IMR-90 (cell line): ENCODE data around the gene CELSR1. TPM values are rescaled to one million over a fixed set of nuclear protein-coding genes. Genes with fewer than 3 reads are reported as not detected.

Experiments used
- ATAC-seq: fragments of 200-7000 bp; cut with Tn5 transposase; 2 replicates; pipeline ENCODE4 v1.9.1; 2020; ENCODE audit warnings: low read depth, mild to moderate bottlenecking, moderate library complexity
- BruUV-seq: library from RNA; stranded (reverse); fragments of 400-500 nt; replicated peaks from 2 replicates; lab custom pipeline; 2021; lab: Mats Ljungman, UMichigan
- CTCF ChIA-PET: fragments of 300-600 bp; formaldehyde crosslinking; extraction: SDS; loops from one replicate; lab custom pipeline; 2021; ENCODE audit warnings: antibody characterized with exemption; lab: Yijun Ruan, JAX
- POLR2A ChIA-PET: fragments of 300-600 bp; sonication (Branson Sonifier 250); formaldehyde crosslinking; loops from one replicate; lab custom pipeline; 2022; ENCODE audit warnings: antibody characterized with exemption; ENCODE audit not compliant: unreplicated experiment; lab: Charles Lee
- DNase-seq: peaks from one replicate; pipeline ENCODE4 v3.0.0; 2013
- H2AFZ ChIP-seq: replicated peaks from 2 replicates; pipeline ENCODE3; 2013; ENCODE audit warnings: low read length, mild to moderate bottlenecking; ENCODE audit not compliant: poor library complexity
- H2AK5ac ChIP-seq: 2 replicates; pipeline ENCODE4 v1.6.1; 2013; ENCODE audit warnings: low read depth, low read length, inconsistent platforms
- H2AK9ac ChIP-seq: replicated peaks from 2 replicates; pipeline ENCODE3; 2013; ENCODE audit warnings: mild to moderate bottlenecking, low read depth, low read length, moderate library complexity; ENCODE audit not compliant: poor library complexity
- H2BK120ac ChIP-seq: 2 replicates; pipeline ENCODE4 v1.6.1; 2013; ENCODE audit warnings: low read depth, low read length, inconsistent platforms
- H2BK15ac ChIP-seq: 3 replicates; pipeline ENCODE4 v1.6.1; 2013; ENCODE audit warnings: low read depth, low read length, inconsistent platforms
- H2BK20ac ChIP-seq: 2 replicates; pipeline ENCODE4 v1.6.1; 2013; ENCODE audit warnings: low read depth, mild to moderate bottlenecking, inconsistent platforms, low read length, moderate library complexity
- H2BK5ac ChIP-seq: 2 replicates; pipeline ENCODE4 v1.6.1; 2013; ENCODE audit warnings: mild to moderate bottlenecking, low read depth, low read length, inconsistent platforms; ENCODE audit not compliant: poor library complexity, severe bottlenecking
- H3K14ac ChIP-seq: replicated peaks from 2 replicates; pipeline ENCODE4 v1.6.1; 2013; ENCODE audit warnings: low read depth, low read length, inconsistent platforms
- H3K18ac ChIP-seq: 2 replicates; pipeline ENCODE4 v1.6.1; 2013; ENCODE audit warnings: low read depth, low read length, control low read depth
- H3K23ac ChIP-seq: 2 replicates; pipeline ENCODE4 v1.6.1; 2013; ENCODE audit warnings: low read depth, low read length, inconsistent platforms
- H3K27ac ChIP-seq: 2 replicates; pipeline ENCODE4 v1.5.1; 2013; ENCODE audit warnings: mild to moderate bottlenecking, control low read depth, low read length; ENCODE audit not compliant: insufficient read depth
- H3K27me3 ChIP-seq: 2 replicates; pipeline ENCODE4 v1.6.1; 2013; ENCODE audit warnings: low read length; ENCODE audit not compliant: control insufficient read depth, insufficient read depth
- H3K36me3 ChIP-seq: 2 replicates; pipeline ENCODE4 v1.6.1; 2013; ENCODE audit warnings: low read length, mixed read lengths; ENCODE audit not compliant: control insufficient read depth, insufficient read depth
- H3K4ac ChIP-seq: 2 replicates; pipeline ENCODE4 v1.6.1; 2013; ENCODE audit warnings: low read depth, low read length, inconsistent platforms
- H3K4me1 ChIP-seq: 2 replicates; pipeline ENCODE4 v1.6.1; 2013; ENCODE audit warnings: low read length, mixed read lengths; ENCODE audit not compliant: control insufficient read depth, insufficient read depth
- H3K4me2 ChIP-seq: 2 replicates; pipeline ENCODE4 v1.6.1; 2013; ENCODE audit warnings: low read depth, mild to moderate bottlenecking, control low read depth, low read length, moderate library complexity
- H3K4me3 ChIP-seq: 2 replicates; pipeline ENCODE4 v1.5.1; 2013; ENCODE audit warnings: low read depth, mild to moderate bottlenecking, control low read depth, low read length, moderate library complexity; ENCODE audit not compliant: insufficient read depth
- H3K56ac ChIP-seq: 2 replicates; pipeline ENCODE4 v1.6.1; 2013; ENCODE audit warnings: low read length, inconsistent platforms; ENCODE audit not compliant: insufficient read depth; ENCODE audit errors: extremely low read depth
- H3K79me1 ChIP-seq, 2 experiments: 2 replicates each; pipeline ENCODE4 v1.6.1; 2013; ENCODE audit warnings: low read length in 2 of 2, inconsistent platforms in 1 of 2, low read depth in 1 of 2
- H3K9ac ChIP-seq: 2 replicates; pipeline ENCODE4 v1.6.1; 2013; ENCODE audit warnings: low read depth, low read length, control low read depth
- H3K9me1 ChIP-seq: 2 replicates; pipeline ENCODE4 v1.6.1; 2013; ENCODE audit warnings: low read length, inconsistent platforms; ENCODE audit not compliant: insufficient read depth
- H3K9me3 ChIP-seq: 2 replicates; pipeline ENCODE4 v1.6.1; 2013; ENCODE audit warnings: low read length; ENCODE audit not compliant: control insufficient read depth, insufficient read depth
- H4K20me1 ChIP-seq: 2 replicates; pipeline ENCODE4 v1.6.1; 2013; ENCODE audit warnings: low read length, inconsistent platforms; ENCODE audit not compliant: insufficient read depth
- H4K5ac ChIP-seq: 2 replicates; pipeline ENCODE4 v1.6.1; 2013; ENCODE audit warnings: mild to moderate bottlenecking, low read depth, low read length, control low read depth
- H4K8ac ChIP-seq, 2 experiments: 2 replicates each; pipeline ENCODE4 v1.6.1; 2013; ENCODE audit warnings: low read depth in 2 of 2, low read length in 2 of 2, control low read depth in 1 of 2, inconsistent platforms in 1 of 2
- H4K91ac ChIP-seq: 2 replicates; pipeline ENCODE4 v1.6.1; 2013; ENCODE audit warnings: low read depth, low read length, inconsistent platforms; ENCODE audit not compliant: insufficient read depth
- CEBPB ChIP-seq: IDR thresholded peaks from 2 replicates; pipeline ENCODE4 v1.6.1; 2012; ENCODE audit warnings: low read depth, low read length, improper control_type of control experiment
- MXI1 ChIP-seq: IDR thresholded peaks from 2 replicates; pipeline ENCODE4 v1.6.1; 2012; ENCODE audit warnings: low read depth, mild to moderate bottlenecking, low read length, moderate library complexity, borderline replicate concordance
- WGBS, 2 experiments: methylation state at CpG; one replicate each; pipeline versions ENCODE4 v1.1.5 to v1.1.7; 2013; ENCODE audit warnings: missing lambda C conversion rate in 2 of 2; ENCODE audit not compliant: insufficient read length in 1 of 2; ENCODE audit errors: extremely low coverage in 2 of 2; 5-methylcytosine and 5-hydroxymethylcytosine counted together
- dilution Hi-C: fragments of 300-500 bp; cut with HindIII; formaldehyde crosslinking; loops from one replicate; pipeline ENCODE4 v1.14.3; 2018; ENCODE audit warnings: low sequenced_read_pairs; ENCODE audit not compliant: unreplicated experiment
- in situ Hi-C: fragments of 300-500 bp; cut with MboI; formaldehyde crosslinking; loops from 3 replicates; pipeline ENCODE4 v1.14.3; 2019; ENCODE audit warnings: low sequenced_read_pairs, inconsistent platforms, mixed read lengths
- intact Hi-C: fragments of 100-400 bp; cut with micrococcal nuclease; formaldehyde crosslinking; loops from 2 replicates; pipeline ENCODE4 v1.10.0; 2022
- polyA plus RNA-seq, 3 experiments: library from polyadenylated mRNA; depleted of rRNA; stranded (reverse); fragments of >200 nt; gene quantifications; 2 replicates each; pipeline ENCODE4 v1.2.3, GENCODE V29; 2012; ENCODE audit warnings: low replicate concordance in 1 of 3
- total RNA-seq: library from RNA; depleted of rRNA; stranded (reverse); fragments of >200 nt; gene quantifications from 2 replicates; pipeline ENCODE4 v1.2.3, GENCODE V29; 2012

The CELSR1 gene
- total and polyA plus RNA-seq, 2 of the 4 experiments (the other 2 are of a cell fraction): 0.36 to 0.82 TPM

- TF ChIP-seq CEBPB (peak; percentile 46), MXI1 (no peak)
- 60% methylated on average over 1 of the region's 8 CpGs; no CpG with 5 or more reads in 1 of the 2 experiments for WGBS, 2 experiments
- Histone ChIP-seq H3K9me1 (no peaks in the 10 kb centered on the region), H2BK15ac (no peak overlapping the region), H2BK120ac (no peak overlapping the region), H4K8ac (no peak overlapping the region), H3K18ac (no peak overlapping the region), H2BK5ac (no peak overlapping the region), H2AFZ (no peak overlapping the region), H3K36me3 (no peaks in the 10 kb centered on the region), H2BK20ac (no peak overlapping the region), H3K56ac (no peak overlapping the region), H3K4ac (no peak overlapping the region), H3K27ac (no peak overlapping the region), H4K91ac (no peak overlapping the region), H4K5ac (no peak overlapping the region), H3K9ac (no peak overlapping the region), H3K9me3 (no peaks in the 10 kb centered on the region), H3K23ac (no peak overlapping the region), H3K14ac (no peak overlapping the region), H2AK5ac (no peak overlapping the region), H3K27me3 (peaks cover 45% of the 10 kb centered on the region), H3K4me2 (no peak overlapping the region), H2AK9ac (no peak overlapping the region), H3K79me1 (no peaks in the 10 kb centered on the region), H3K4me1 (no peaks in the 10 kb centered on the region), H3K4me3 (no peak overlapping the region), H4K20me1 (no peaks in the 10 kb centered on the region)
- ChIA-PET POLR2A (no interaction called here), CTCF (no interaction called here)
- no peak for DNase-seq
- no TSS peak for BruUV-seq
- no peak for ATAC-seq
- dilution Hi-C loops: no loop called here
- intact Hi-C loops: no loop called here
- in situ Hi-C loops: no loop called here
Observed at GRCh38 chr22:46476547-46476941, 60.9 kb downstream of the CELSR1 start.
